GM19395 (cell line): ENCODE results near the gene N4BP2.
"Not testable (repeated sequence)": the region's sequence is repeated elsewhere in the genome, so short reads cannot be mapped to it uniquely, and the experiment has no call there.

Experiments
- ATAC-seq: cut with Tn5 transposase; IDR thresholded peaks from one replicate; pipeline ENCODE4 v1.9.1; 2021; ENCODE audit warnings: mild to moderate bottlenecking, moderate library complexity; ENCODE audit not compliant: unreplicated experiment

The N4BP2 gene

DNA sequence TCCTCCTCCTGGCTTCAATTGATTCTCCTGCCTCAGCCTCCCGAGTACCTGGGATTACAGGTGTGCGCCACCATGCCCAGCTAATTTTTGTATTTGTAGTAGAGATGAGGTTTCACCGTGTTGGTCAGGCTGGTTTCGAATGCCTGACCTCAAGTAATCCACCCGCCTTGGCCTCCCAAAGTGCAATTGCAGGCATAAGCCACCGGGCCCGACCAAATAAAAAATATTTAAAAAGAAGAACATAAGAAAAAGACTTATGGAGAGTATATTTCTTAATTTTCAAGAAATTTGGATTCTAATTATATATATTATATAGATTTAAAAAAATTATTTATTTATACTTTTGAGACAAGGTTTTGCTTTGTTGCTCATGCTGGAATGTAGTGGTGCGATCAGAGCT is 29.8 kb downstream of the N4BP2 start:
- ATAC-seq, result no peak

DNA sequence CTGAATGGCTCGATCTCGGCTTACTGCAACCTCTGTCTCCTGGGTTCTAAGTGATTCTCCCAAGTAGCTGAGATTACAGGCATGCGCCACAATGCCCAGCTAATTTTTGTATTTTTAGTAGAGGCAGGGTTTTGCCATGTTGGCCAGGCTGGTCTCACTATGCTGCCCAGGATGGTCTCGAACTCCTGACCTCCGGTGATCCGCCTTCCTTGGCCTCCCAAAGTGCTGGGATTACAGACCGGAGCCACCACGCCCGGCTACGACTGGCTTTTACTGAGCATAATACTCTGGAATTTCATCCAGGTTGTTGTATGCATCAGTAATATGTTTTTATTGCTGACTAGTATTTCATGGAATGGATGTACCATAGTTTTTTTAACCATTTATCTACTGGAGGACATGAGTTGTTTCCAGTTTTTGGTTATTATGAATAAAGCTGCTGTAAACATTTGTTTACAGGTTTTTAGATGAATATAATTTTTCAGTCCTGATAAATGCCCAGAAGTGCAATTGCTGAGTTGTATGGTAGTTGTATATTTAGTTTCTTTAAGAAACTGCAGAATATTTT is 31.2 kb downstream of the N4BP2 start:
- ATAC-seq, result no peak

GRCh38 chr4:40093400-40093799 is 36.8 kb downstream of the N4BP2 start:
- not testable (repeated sequence) for ATAC-seq

DNA sequence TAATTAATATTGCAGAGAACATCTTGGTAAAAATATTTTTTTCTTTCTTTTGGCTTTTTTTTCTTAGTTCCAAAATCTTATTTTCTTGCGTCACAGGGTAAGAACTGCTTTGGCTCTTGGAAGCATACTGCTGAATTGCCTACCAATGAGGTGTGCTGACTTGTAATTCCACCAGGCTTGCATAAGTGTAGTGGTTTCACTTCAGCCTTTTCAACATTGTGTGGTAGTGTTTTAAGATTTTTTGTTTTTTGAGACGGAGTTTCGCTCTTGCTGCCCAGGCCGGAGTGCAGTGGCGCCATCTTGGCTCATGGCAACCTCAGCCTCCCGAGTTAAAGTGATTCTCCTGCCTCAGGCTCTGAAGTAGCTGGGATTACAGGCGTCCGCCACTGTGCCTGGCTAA is 42.4 kb downstream of the N4BP2 start:
- no peak for ATAC-seq

- not testable (repeated sequence) for ATAC-seq
These were observed 50.5 kb downstream of the N4BP2 start for GRCh38 chr4:40107150-40107549.

GRCh38 chr4:40112027-40112792 is 55.6 kb downstream of the N4BP2 start:
- no peak for ATAC-seq

GRCh38 chr4:40114206-40114605 is 57.6 kb downstream of the N4BP2 start:
- ATAC-seq, result no peak

DNA sequence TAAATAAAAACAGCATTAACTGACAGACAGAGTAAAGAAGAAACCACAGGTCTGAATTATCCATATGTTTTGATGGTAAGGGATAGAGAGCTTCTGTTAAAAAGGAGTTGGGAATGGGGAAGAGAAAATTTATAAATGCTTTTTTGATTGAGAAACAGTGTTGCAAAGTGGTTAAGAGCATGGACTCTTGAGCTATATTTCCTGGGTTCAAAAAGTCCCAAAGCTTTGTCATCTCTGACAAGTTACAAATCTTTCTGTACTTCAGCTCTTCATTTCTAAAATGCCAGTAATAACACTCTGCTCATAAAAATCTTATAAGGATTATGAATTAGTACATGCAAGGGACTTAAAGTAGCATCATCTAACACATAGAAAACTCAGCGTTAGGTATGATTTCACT is 62.2 kb downstream of the N4BP2 start:
- ATAC-seq, result no peak

DNA sequence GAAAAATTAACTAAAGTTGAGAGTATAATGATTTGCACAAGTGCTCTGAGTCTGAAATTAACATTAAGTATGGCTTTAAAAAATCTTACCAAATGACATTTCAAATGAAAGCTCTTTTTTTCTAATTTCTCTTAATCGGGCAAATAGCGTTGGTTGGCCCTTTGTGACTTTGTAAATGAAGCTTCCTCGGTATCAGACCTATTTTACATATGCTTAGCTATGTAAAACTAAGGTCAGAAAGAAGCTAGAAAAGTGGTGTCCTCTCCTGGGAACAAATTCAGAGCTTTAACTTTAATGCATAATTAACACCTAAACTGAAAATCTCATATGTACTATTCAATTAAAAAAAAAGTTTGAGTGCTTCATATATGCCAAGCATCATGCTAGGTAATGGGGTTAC is 62.7 kb downstream of the N4BP2 start:
- ATAC-seq, result no peak

DNA sequence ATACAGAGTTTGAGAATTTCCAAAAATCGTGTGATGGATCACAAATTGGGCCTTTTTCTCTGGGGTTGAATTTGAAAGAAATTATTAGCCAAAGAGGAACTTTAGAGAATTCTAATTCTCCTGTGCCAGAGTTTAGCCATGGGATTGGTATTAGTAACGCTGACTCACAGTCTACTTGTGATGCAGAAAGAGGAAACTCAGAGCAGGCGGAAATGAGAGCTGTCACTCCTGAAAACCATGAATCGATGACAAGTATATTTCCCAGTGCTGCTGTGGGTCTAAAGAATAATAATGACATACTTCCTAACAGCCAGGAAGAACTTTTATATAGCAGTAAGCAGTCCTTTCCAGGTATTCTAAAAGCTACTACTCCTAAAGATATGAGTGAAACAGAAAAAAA is 64.9 kb downstream of the N4BP2 start:
- peak; percentile 74 for ATAC-seq

- ATAC-seq, result no peak
These were observed 66.3 kb downstream of the N4BP2 start for GRCh38 chr4:40122941-40123340.

GRCh38 chr4:40124690-40125089 is 68.0 kb downstream of the N4BP2 start:
- ATAC-seq, result no peak

DNA sequence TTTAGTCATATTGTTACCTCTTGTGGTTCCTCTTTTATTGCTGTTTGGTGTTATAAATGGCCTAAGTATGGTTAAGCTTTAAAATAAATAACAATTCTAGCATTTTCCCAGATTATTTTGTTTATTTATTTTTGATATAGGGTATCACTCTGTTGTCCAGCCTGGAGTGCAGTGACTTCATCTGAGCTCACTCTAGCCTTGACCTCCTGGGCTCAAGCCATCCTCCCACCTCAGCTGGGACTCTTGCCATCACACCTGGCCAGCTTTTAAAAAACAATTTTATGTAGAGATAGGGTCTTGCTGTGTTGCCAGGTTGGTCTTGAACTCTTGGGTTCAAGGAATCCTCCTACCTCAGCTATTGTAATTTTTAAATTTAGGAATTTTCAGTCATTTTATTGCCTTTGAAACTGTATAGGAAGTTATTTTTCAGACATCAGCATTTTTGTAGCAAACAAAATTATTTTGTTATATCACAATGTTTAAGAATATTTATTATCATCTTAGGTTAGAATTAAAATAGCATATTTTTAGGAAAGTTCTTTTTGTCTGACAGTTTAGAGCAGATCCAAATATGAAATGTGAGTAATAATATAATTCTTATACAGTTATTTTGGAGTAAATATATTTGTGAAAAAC is 73.9 kb downstream of the N4BP2 start:
- no peak for ATAC-seq

GRCh38 chr4:40132816-40133215 is 76.2 kb downstream of the N4BP2 start:
- no peak for ATAC-seq

GRCh38 chr4:40134206-40134917 is 77.7 kb downstream of the N4BP2 start:
- ATAC-seq, result no peak

- not testable (repeated sequence) for ATAC-seq
These were observed 79.6 kb downstream of the N4BP2 start for GRCh38 chr4:40136202-40136601.

GRCh38 chr4:40140196-40140595 is 83.5 kb downstream of the N4BP2 start:
- no peak for ATAC-seq

DNA sequence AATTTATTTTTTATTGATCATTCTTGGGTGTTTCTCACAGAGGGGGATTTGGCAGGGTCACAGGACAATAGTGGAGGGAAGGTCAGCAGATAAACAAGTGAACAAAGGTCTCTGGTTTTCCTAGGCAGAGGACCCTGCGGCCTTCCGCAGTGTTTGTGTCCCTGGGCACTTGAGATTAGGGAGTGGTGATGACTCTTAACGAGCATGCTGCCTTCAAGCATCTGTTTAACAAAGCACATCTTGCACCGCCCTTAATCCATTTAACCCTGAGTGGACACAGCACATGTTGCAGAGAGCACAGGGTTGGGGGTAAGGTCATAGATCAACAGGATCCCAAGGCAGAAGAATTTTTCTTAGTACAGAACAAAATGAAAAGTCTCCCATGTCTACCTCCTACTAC is 83.9 kb downstream of the N4BP2 start:
- not testable (repeated sequence) for ATAC-seq

DNA sequence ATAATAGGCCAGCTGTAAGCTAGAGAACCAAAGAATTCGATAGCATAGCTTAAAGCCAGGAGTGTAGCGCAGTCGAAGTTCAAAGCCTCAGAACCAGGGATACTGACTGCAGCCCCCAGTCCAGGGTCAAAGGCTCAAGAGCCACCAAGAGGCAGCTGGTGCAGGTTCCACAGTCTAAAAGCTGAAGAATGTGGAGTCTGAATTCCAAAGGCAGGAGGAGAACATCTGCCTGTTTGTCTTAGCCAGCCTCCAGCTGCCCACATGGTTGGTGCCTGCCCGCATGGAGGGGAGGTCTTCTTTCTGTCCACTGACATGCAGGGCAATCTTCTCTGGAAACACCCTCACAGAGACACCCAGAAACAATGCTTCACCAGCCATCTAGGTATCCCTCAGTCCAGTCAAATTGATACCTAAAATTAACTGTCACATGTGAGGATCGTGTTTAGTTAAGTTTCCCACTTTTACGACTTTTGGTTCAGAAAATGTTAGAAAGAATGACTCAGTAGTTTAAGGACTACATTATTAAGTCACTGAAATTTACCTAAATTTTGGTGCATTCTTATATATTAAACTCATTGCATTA is 87.4 kb downstream of the N4BP2 start:
- no peak for ATAC-seq

GRCh38 chr4:40144716-40145115 is 88.1 kb downstream of the N4BP2 start:
- ATAC-seq, result no peak

DNA sequence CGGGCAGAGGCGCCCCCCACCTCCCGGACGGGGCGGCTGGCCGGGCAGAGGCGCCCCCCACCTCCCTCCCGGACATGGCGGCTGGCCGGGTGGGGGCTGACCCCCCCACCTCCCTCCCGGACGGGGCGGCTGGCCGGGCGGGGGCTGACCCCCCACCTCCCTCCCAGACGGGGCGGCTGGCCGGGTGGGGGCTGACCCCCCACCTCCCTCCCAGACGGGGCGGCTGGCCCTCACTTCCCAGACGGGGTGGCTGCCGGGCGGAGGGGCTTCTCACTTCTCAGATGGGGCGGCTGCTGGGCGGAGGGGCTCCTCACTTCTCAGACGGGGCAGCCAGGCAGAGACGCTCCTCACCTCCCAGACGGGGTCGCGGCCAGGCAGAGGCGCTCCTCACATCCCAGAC is 90.8 kb downstream of the N4BP2 start:
- not testable (repeated sequence) for ATAC-seq
